Measurements from ENCODE around the gene TUBGCP4. TPM values are rescaled to one million over a fixed set of nuclear protein-coding genes. Genes with fewer than 3 reads are reported as not detected.

TUBGCP4 gene
- polyA plus RNA-seq, 2 of the 4 experiments (the other 2 are of a cell fraction): 6.7 to 10.4 TPM

- no peak overlapping the region for H3K27ac ChIP-seq
- H3K4me2 ChIP-seq: no peak overlapping the region
- no peak for ATAC-seq
- WGBS (ENCODE audit: missing lambda C conversion rate): 89% methylated on average over 2 of the region's 2 CpGs
- no peak overlapping the region for H3K4me3 ChIP-seq
- ChIA-PET CTCF (interaction anchor here (0.7 kb wide), 1 partner anchor 9 kb away, joined by 3 read pairs; no protein-coding TSS in a partner anchor), POLR2A (no interaction called here)
- no peak for FAIRE-seq
- no peaks in the 10 kb centered on the region for H3K9me3 ChIP-seq
- DNase-seq (ENCODE audit: low read depth in 1 of 2, low spot score in 1 of 2): no peak
- peaks cover 7% of the 10 kb centered on the region; the same call in 2 of the 3 replicates for H3K4me1 ChIP-seq
- TF ChIP-seq BHLHE40 (IDR thresholded peaks at IDR 0.05; ENCODE audit: low read depth, low read length) (no peak), HOXB5 (CRISPR knock-in tag; IDR thresholded peaks at IDR 0.05) (no peak), POLR2A (IDR thresholded peaks at IDR 0.05; ENCODE audit: low read length) (no peak), MAFK (IDR thresholded peaks at IDR 0.05; ENCODE audit: partially characterized antibody) (peak; percentile 40)
- TF ChIP-seq, protein P1, sequence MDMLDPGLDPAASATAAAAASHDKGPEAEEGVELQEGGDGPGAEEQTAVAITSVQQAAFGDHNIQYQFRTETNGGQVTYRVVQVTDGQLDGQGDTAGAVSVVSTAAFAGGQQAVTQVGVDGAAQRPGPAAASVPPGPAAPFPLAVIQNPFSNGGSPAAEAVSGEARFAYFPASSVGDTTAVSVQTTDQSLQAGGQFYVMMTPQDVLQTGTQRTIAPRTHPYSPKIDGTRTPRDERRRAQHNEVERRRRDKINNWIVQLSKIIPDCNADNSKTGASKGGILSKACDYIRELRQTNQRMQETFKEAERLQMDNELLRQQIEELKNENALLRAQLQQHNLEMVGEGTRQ (IDR thresholded peaks at IDR 0.05): no peak
Observed at GRCh38 chr15:43406808-43407207, 35.9 kb downstream of the TUBGCP4 start.

DNA sequence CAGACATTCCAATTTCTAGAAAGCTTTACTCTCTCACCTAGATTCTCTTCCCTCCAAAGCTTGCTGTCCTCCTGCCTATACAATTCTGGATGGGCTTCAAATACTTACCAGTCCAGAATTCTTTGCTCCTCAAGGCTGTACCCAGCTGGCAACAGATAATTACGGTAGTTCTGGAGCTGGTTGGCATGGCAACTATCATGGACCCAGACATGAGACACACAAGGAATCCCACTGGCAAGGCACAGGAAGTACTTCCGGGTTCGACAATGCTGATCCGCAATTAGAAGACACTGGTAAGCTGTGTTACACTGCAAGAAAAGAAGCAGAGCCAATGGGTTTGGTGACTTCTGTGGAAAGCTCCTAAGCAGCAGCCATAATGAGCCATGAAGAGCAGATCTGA, 37.9 kb downstream of the TUBGCP4 start:
- FAIRE-seq: no peak
- peaks cover 7% of the 10 kb centered on the region; the same call in 2 of the 3 replicates for H3K4me1 ChIP-seq
- ChIA-PET CTCF (no interaction called here), POLR2A (no interaction called here)
- no peak overlapping the region for H3K27ac ChIP-seq
- 85% methylated on average over 3 of the region's 4 CpGs for WGBS (ENCODE audit: missing lambda C conversion rate)
- H3K4me3 ChIP-seq: no peak overlapping the region
- no peak for ATAC-seq
- TF ChIP-seq JUN (IDR thresholded peaks at IDR 0.05): no peak
- TF ChIP-seq SMC3 (IDR thresholded peaks at IDR 0.05): no peak
- H3K4me2 ChIP-seq: no peak overlapping the region
- no peaks in the 10 kb centered on the region for H3K9me3 ChIP-seq
- no peak for DNase-seq (ENCODE audit: low read depth in 1 of 2, low spot score in 1 of 2)

- 91% methylated on average over 5 of the region's 5 CpGs for WGBS (ENCODE audit: missing lambda C conversion rate)
- ATAC-seq: peak; percentile 47 to 65; a peak in 3 of 6 replicates
- CTCF ChIA-PET: no interaction called here
- Histone ChIP-seq H3K4me2 (no peak overlapping the region; the same call in 2 of the 3 replicates), H3K27ac (peak overlapping the region; percentile 10 to 52; a peak in 3 of 6 replicates), H3K9me3 (no peaks in the 10 kb centered on the region), H3K4me1 (peaks cover 7% of the 10 kb centered on the region; the same call in 2 of the 3 replicates), H3K4me3 (no peak overlapping the region)
- no peak for FAIRE-seq
- TF ChIP-seq, protein P2, sequence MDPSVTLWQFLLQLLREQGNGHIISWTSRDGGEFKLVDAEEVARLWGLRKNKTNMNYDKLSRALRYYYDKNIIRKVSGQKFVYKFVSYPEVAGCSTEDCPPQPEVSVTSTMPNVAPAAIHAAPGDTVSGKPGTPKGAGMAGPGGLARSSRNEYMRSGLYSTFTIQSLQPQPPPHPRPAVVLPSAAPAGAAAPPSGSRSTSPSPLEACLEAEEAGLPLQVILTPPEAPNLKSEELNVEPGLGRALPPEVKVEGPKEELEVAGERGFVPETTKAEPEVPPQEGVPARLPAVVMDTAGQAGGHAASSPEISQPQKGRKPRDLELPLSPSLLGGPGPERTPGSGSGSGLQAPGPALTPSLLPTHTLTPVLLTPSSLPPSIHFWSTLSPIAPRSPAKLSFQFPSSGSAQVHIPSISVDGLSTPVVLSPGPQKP (IDR thresholded peaks at IDR 0.05; ENCODE audit: low read depth, low read length): no peak
- TF ChIP-seq, protein P3, sequence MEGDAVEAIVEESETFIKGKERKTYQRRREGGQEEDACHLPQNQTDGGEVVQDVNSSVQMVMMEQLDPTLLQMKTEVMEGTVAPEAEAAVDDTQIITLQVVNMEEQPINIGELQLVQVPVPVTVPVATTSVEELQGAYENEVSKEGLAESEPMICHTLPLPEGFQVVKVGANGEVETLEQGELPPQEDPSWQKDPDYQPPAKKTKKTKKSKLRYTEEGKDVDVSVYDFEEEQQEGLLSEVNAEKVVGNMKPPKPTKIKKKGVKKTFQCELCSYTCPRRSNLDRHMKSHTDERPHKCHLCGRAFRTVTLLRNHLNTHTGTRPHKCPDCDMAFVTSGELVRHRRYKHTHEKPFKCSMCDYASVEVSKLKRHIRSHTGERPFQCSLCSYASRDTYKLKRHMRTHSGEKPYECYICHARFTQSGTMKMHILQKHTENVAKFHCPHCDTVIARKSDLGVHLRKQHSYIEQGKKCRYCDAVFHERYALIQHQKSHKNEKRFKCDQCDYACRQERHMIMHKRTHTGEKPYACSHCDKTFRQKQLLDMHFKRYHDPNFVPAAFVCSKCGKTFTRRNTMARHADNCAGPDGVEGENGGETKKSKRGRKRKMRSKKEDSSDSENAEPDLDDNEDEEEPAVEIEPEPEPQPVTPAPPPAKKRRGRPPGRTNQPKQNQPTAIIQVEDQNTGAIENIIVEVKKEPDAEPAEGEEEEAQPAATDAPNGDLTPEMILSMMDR (IDR thresholded peaks at IDR 0.05): no peak
- DNase-seq (ENCODE audit: low read depth in 1 of 2, low spot score in 1 of 2): peak in 1 of 2 experiments; percentile 5
- POLR2A ChIA-PET: no interaction called here
Observed at GRCh38 chr15:43410572-43411214, 39.8 kb downstream of the TUBGCP4 start.

GRCh38 chr15:43412096-43412495, 41.2 kb downstream of the TUBGCP4 start:
- TF ChIP-seq RAD21 (conservative IDR thresholded peaks at IDR 0.05 in 1 of 2, IDR thresholded peaks at IDR 0.05 in 1 of 2) (no peak), BHLHE40 (IDR thresholded peaks at IDR 0.05; ENCODE audit: low read depth, low read length) (no peak), ZC3H11A (IDR thresholded peaks at IDR 0.05) (no peak), MAZ (IDR thresholded peaks at IDR 0.05; ENCODE audit: borderline replicate concordance, low read depth, low read length) (no peak), POLR2A (IDR thresholded peaks at IDR 0.05; ENCODE audit: low read length) (no peak), ESRRA (IDR thresholded peaks at IDR 0.05; ENCODE audit: borderline replicate concordance, low read length) (no peak), MYC (IDR thresholded peaks at IDR 0.05; ENCODE audit: borderline replicate concordance, low read length) (no peak), NFE2L2 (conservative IDR thresholded peaks at IDR 0.05; ENCODE audit: low read length) (no peak), POLR2AphosphoS2 (conservative IDR thresholded peaks at IDR 0.05; ENCODE audit: low read length) (no peak), KDM1A (IDR thresholded peaks at IDR 0.05; ENCODE audit: low read depth) (no peak), FOXS1 (CRISPR knock-in tag; IDR thresholded peaks at IDR 0.05) (no peak), PHF8 (IDR thresholded peaks at IDR 0.05; ENCODE audit: borderline replicate concordance, low read depth) (no peak), FOSB (CRISPR knock-in tag; IDR thresholded peaks at IDR 0.05) (no peak), FOSL2 (IDR thresholded peaks at IDR 0.05) (no peak), FOSL2 (CRISPR knock-in tag; IDR thresholded peaks at IDR 0.05) (no peak), SMC3 (IDR thresholded peaks at IDR 0.05) (no peak), CBX2 (IDR thresholded peaks at IDR 0.05; ENCODE audit: borderline replicate concordance, low read depth) (no peak)
- TF ChIP-seq, protein P4, sequence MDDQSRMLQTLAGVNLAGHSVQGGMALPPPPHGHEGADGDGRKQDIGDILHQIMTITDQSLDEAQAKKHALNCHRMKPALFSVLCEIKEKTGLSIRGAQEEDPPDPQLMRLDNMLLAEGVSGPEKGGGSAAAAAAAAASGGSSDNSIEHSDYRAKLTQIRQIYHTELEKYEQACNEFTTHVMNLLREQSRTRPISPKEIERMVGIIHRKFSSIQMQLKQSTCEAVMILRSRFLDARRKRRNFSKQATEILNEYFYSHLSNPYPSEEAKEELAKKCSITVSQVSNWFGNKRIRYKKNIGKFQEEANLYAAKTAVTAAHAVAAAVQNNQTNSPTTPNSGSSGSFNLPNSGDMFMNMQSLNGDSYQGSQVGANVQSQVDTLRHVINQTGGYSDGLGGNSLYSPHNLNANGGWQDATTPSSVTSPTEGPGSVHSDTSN (IDR thresholded peaks at IDR 0.05): no peak
- 93% methylated on average over 1 of the region's 1 CpG for WGBS (ENCODE audit: missing lambda C conversion rate)
- H3K9me3 ChIP-seq: no peaks in the 10 kb centered on the region
- ChIA-PET POLR2A (no interaction called here), CTCF (no interaction called here)
- H3K27ac ChIP-seq: no peak overlapping the region
- H3K4me2 ChIP-seq: no peak overlapping the region
- H3K4me1 ChIP-seq: peaks cover 7% of the 10 kb centered on the region; the same call in 2 of the 3 replicates
- no peak for DNase-seq (ENCODE audit: low read depth in 1 of 2, low spot score in 1 of 2)
- no peak overlapping the region for H3K4me3 ChIP-seq
- FAIRE-seq: no peak
- no peak for ATAC-seq
